GM12872 (cell line): Measurements from ENCODE around the gene TIMM13.

ENCODE experiments used
- CTCF ChIP-seq: IDR thresholded peaks from 3 replicates; pipeline ENCODE4 v1.5.1; 2011; ENCODE audit warnings: low read depth, mild to moderate bottlenecking, low read length, moderate library complexity; ENCODE audit not compliant: insufficient read depth

The TIMM13 gene

GRCh38 chr19:2449019-2449418 lies 21.6 kb upstream of the TIMM13 start:
- TF ChIP-seq CTCF, result no peak

GRCh38 chr19:2446381-2446780 lies 19.0 kb upstream of the TIMM13 start:
- TF ChIP-seq CTCF, result no peak

GRCh38 chr19:2444251-2445002 lies 17.0 kb upstream of the TIMM13 start:
- no peak for TF ChIP-seq CTCF

- TF ChIP-seq CTCF, result no peak
Measured at GRCh38 chr19:2443785-2444182, 16.4 kb upstream of the TIMM13 start.

- TF ChIP-seq CTCF, result no peak
Measured at GRCh38 chr19:2443116-2443784, 15.9 kb upstream of the TIMM13 start.

GRCh38 chr19:2441096-2441752 lies 13.8 kb upstream of the TIMM13 start:
- no peak for TF ChIP-seq CTCF

GRCh38 chr19:2440515-2440914 lies 13.1 kb upstream of the TIMM13 start:
- TF ChIP-seq CTCF, result no peak
